Measurements from ENCODE around the gene ZNF334.

DNA sequence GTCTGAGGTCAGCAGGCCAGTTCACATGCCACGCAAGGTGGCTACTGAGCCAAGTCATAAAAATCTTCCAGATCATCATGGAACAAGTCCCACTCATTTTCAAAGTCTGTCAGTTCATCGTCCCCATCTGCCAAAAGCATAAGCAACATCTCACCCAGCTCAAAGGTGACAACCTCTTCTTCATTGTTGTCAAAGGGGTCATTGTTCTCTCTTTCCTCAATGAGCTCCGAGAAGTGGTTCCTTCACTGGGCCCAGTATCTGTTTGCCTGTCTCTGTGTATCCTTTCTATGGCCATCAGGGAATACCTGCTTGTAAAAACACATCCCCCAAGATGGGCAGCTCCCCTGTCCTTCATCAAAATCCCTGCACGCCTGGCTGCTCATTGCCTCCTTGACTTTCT lies 49.5 kb downstream of the ZNF334 start:
- TF ChIP-seq, protein P1, sequence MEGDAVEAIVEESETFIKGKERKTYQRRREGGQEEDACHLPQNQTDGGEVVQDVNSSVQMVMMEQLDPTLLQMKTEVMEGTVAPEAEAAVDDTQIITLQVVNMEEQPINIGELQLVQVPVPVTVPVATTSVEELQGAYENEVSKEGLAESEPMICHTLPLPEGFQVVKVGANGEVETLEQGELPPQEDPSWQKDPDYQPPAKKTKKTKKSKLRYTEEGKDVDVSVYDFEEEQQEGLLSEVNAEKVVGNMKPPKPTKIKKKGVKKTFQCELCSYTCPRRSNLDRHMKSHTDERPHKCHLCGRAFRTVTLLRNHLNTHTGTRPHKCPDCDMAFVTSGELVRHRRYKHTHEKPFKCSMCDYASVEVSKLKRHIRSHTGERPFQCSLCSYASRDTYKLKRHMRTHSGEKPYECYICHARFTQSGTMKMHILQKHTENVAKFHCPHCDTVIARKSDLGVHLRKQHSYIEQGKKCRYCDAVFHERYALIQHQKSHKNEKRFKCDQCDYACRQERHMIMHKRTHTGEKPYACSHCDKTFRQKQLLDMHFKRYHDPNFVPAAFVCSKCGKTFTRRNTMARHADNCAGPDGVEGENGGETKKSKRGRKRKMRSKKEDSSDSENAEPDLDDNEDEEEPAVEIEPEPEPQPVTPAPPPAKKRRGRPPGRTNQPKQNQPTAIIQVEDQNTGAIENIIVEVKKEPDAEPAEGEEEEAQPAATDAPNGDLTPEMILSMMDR (conservative IDR thresholded peaks at IDR 0.05; ENCODE audit: low read depth, low read length) = no peak
- TF ChIP-seq CEBPB (IDR thresholded peaks at IDR 0.05; ENCODE audit: low read depth, low read length) (no peak), MXI1 (IDR thresholded peaks at IDR 0.05; ENCODE audit: borderline replicate concordance, low read depth, low read length) (no peak)
